ENCODE measurements around the gene NOL12. TPM values are rescaled to one million over a fixed set of nuclear protein-coding genes. Genes with fewer than 3 reads are reported as not detected.

The NOL12 gene
- total RNA-seq, 1 experiment from 2014 or later = 32.7 TPM

DNA sequence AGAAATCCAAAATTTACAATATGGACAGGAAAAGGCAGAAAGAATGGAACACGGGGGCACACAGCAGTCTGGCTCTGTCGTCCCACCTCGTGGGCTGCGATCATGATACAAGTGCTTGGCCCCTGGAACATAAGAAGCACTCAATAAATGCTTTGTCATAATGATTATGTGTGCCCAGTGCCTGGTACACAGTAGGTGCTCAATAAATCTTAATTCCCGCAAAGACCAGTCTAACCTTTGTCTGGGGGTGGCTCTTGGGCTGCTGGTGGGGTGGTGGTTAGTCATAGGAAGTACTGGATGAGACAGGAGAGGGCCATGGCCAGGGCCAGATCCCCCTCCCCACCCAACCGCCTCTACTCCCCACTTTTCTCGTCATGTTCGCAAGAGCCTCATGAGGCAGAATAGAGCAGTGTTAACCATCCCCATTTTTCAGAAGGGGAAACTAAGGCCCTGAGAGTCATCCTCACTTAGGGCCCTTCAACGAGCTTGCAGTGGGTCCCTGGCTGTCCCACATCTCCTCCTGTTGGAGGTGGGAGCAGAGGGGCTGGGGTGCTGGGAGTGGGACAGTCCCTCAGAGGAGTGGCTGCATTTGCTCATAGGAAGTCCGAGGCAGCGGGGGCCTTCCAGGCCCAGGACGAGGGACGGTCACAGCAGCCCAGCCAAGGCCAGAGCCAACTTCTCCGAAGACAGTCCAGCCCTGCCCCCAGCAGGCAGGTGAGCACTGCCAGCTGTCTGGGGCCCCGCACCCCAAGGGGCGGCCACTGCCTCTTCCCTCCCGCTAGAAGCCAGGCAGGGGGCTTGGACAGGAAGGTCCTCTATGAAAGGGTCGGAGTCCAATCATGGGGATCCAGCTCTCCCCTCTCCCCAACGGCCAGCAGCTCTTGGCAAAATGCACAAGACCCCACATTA, 46.8 kb downstream of the NOL12 start:
- H3K9me3 ChIP-seq (ENCODE audit: control insufficient read depth, insufficient read depth, low read depth, low read length) = no peaks in the 10 kb centered on the region
- no peak for ATAC-seq
- ChIA-PET CTCF (interaction anchor here (0.7 kb wide), 1 partner anchor 50 kb away, joined by 4 read pairs; no protein-coding TSS in a partner anchor), POLR2A (interaction anchor here (0.6 kb wide), 2 partner anchors 71 to 72 kb away, joined by 3 to 8 read pairs; a partner anchor contains a TSS)
- DNase-seq (ENCODE audit: low read depth, low spot score) = no peak
- no peaks in the 10 kb centered on the region for H3K4me1 ChIP-seq (ENCODE audit: control insufficient read depth, insufficient read depth, low read length)
- BruUV-seq (replicated peaks) = no TSS peak
- H3K4me3 ChIP-seq (ENCODE audit: low read depth in 2 of 2, low read length in 2 of 2) = no peak overlapping the region
- no peaks in the 10 kb centered on the region for H3K27me3 ChIP-seq (ENCODE audit: control insufficient read depth, insufficient read depth, low read length)
- H3K36me3 ChIP-seq (ENCODE audit: control insufficient read depth, insufficient read depth, low read length) = no peaks in the 10 kb centered on the region
- TF ChIP-seq POLR2AphosphoS5 (IDR thresholded peaks at IDR 0.05; ENCODE audit: low read depth, low read length) (no peak), REST (IDR thresholded peaks at IDR 0.05; ENCODE audit: insufficient read depth in 1 of 2, low read depth in 2 of 2, low read length in 1 of 2) (no peak)
- TF ChIP-seq, protein P1, sequence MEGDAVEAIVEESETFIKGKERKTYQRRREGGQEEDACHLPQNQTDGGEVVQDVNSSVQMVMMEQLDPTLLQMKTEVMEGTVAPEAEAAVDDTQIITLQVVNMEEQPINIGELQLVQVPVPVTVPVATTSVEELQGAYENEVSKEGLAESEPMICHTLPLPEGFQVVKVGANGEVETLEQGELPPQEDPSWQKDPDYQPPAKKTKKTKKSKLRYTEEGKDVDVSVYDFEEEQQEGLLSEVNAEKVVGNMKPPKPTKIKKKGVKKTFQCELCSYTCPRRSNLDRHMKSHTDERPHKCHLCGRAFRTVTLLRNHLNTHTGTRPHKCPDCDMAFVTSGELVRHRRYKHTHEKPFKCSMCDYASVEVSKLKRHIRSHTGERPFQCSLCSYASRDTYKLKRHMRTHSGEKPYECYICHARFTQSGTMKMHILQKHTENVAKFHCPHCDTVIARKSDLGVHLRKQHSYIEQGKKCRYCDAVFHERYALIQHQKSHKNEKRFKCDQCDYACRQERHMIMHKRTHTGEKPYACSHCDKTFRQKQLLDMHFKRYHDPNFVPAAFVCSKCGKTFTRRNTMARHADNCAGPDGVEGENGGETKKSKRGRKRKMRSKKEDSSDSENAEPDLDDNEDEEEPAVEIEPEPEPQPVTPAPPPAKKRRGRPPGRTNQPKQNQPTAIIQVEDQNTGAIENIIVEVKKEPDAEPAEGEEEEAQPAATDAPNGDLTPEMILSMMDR (IDR thresholded peaks at IDR 0.05) = no peak
- intact Hi-C loops (cut with micrococcal nuclease; ENCODE audit: unreplicated experiment) = no loop called here
- H3K27ac ChIP-seq (ENCODE audit: low read length) = no peak overlapping the region
- in situ Hi-C loops (cut with HindIII; ENCODE audit: low pct_unique_long_range_greater_than_20kb, low sequenced_read_pairs) = no loop called here

- no peak for TF ChIP-seq REST (IDR thresholded peaks at IDR 0.05; ENCODE audit: insufficient read depth in 1 of 2, low read depth in 2 of 2, low read length in 1 of 2)
- TF ChIP-seq TCF7L2 (IDR thresholded peaks at IDR 0.05; ENCODE audit: low read depth, low read length) = no peak
- TF ChIP-seq POLR2AphosphoS5 (IDR thresholded peaks at IDR 0.05; ENCODE audit: low read depth, low read length) = no peak
- no peak for TF ChIP-seq SIN3A (IDR thresholded peaks at IDR 0.05; ENCODE audit: borderline replicate concordance, insufficient read depth, low read depth, low read length)
- TF ChIP-seq, protein P1 (IDR thresholded peaks at IDR 0.05) = no peak
- Histone ChIP-seq H3K27me3 (ENCODE audit: control insufficient read depth, insufficient read depth, low read length) (no peaks in the 10 kb centered on the region), H3K27ac (ENCODE audit: low read length) (no peak overlapping the region), H3K4me1 (ENCODE audit: control insufficient read depth, insufficient read depth, low read length) (no peaks in the 10 kb centered on the region), H3K36me3 (ENCODE audit: control insufficient read depth, insufficient read depth, low read length) (no peaks in the 10 kb centered on the region), H3K9me3 (ENCODE audit: control insufficient read depth, insufficient read depth, low read depth, low read length) (no peaks in the 10 kb centered on the region), H3K4me3 (ENCODE audit: low read depth in 2 of 2, low read length in 2 of 2) (no peak overlapping the region)
- DNase-seq (ENCODE audit: low read depth, low spot score) (no peak), ATAC-seq (no peak)
- BruUV-seq (replicated peaks) = no TSS peak
- POLR2A ChIA-PET = no interaction called here
- intact Hi-C loops (cut with micrococcal nuclease; ENCODE audit: unreplicated experiment) (no loop called here), in situ Hi-C loops (cut with HindIII; ENCODE audit: low pct_unique_long_range_greater_than_20kb, low sequenced_read_pairs) (no loop called here)
- CTCF ChIA-PET = interaction anchor here (0.7 kb wide), 1 partner anchor 70 kb away, joined by 18 read pairs; no protein-coding TSS in a partner anchor
Measured at GRCh38 chr22:37733625-37734401, 47.7 kb downstream of the NOL12 start.

Data from Panc1 (cell line).